GM12878 (cell line): ENCODE data around the gene NLRC5. TPM values are rescaled to one million over a fixed set of nuclear protein-coding genes. Genes with fewer than 3 reads are reported as not detected.

Source experiments
- ATAC-seq: fragments of 200-7000 bp; cut with Tn5 transposase; 3 replicates; pipeline ENCODE4 v1.9.1; 2020; ENCODE audit warnings: mild to moderate bottlenecking, moderate library complexity
- BruUV-seq: library from RNA; stranded (reverse); fragments of 400-500 nt; replicated peaks from 2 replicates; lab custom pipeline; 2021; lab: Mats Ljungman, UMichigan
- CTCF ChIA-PET: fragments of 300-600 bp; sonication (Branson Sonifier 250); formaldehyde crosslinking; extraction: SDS; loops from one replicate; lab custom pipeline; 2021; ENCODE audit warnings: inconsistent platforms; lab: Yijun Ruan, JAX
- POLR2A ChIA-PET: fragments of 350-600 bp; formaldehyde crosslinking; extraction: SDS; loops from one replicate; lab custom pipeline; 2021; ENCODE audit warnings: inconsistent platforms; lab: Charles Lee
- RAD21 ChIA-PET: fragments of 300-600 bp; sonication (Branson Sonifier 250); formaldehyde crosslinking; loops from one replicate; lab custom pipeline; 2023; ENCODE audit warnings: antibody characterized with exemption; ENCODE audit not compliant: unreplicated experiment; lab: Charles Lee
- SMC1A ChIA-PET: fragments of 300-600 bp; sonication (Branson Sonifier 250); formaldehyde crosslinking; loops from one replicate; lab custom pipeline; 2023; ENCODE audit not compliant: unreplicated experiment, uncharacterized antibody; lab: Charles Lee
- DNase-seq: peaks from one replicate; pipeline ENCODE4 v3.0.0-alpha.2; 2011; ENCODE audit warnings: low read depth, low spot score
- FAIRE-seq: peaks from 3 replicates; lab custom pipeline; 2011; peaks lifted over from hg19 to GRCh38; lab: Jason Lieb, UNC
- H2AFZ ChIP-seq: 2 replicates; pipeline ENCODE4 v1.6.0; 2011; ENCODE audit warnings: low read depth, low read length, control low read depth; ENCODE audit not compliant: control insufficient read depth
- H3K27ac ChIP-seq: 2 replicates; pipeline ENCODE4 v1.5.1; 2011; ENCODE audit warnings: control low read depth; ENCODE audit not compliant: control insufficient read depth, insufficient read depth
- H3K27me3 ChIP-seq, 2 experiments: replicated peaks in 1 of 2; 2 replicates each; pipeline versions ENCODE4 v1.6.0 to v1.6.1; 2011; ENCODE audit warnings: low read length in 1 of 2; ENCODE audit not compliant: control insufficient read depth in 2 of 2, insufficient read depth in 2 of 2
- H3K36me3 ChIP-seq, 2 experiments: 2 replicates each; pipeline ENCODE4 v1.5.1; 2011; ENCODE audit warnings: low read length in 1 of 2; ENCODE audit not compliant: control insufficient read depth in 2 of 2, insufficient read depth in 2 of 2
- H3K4me1 ChIP-seq: 2 replicates; pipeline ENCODE4 v1.6.1; 2011; ENCODE audit warnings: mild to moderate bottlenecking, low read length, moderate library complexity, mixed read lengths; ENCODE audit not compliant: control insufficient read depth, insufficient read depth
- H3K4me2 ChIP-seq: 2 replicates; pipeline ENCODE4 v1.6.0; 2011; ENCODE audit warnings: control low read depth; ENCODE audit not compliant: control insufficient read depth, insufficient read depth
- H3K4me3 ChIP-seq: fragments of 200-600 bp; sonication (generic); 2 replicates; pipeline ENCODE4 v1.5.1; 2016
- H3K79me2 ChIP-seq: 2 replicates; pipeline ENCODE4 v1.6.0; 2011; ENCODE audit warnings: low read length; ENCODE audit not compliant: control insufficient read depth, insufficient read depth
- H3K9ac ChIP-seq: 2 replicates; pipeline ENCODE4 v1.8.0; 2011; ENCODE audit warnings: low read length, control low read depth, mixed read lengths; ENCODE audit not compliant: control insufficient read depth, insufficient read depth
- H3K9me3 ChIP-seq: replicated peaks from 3 replicates; pipeline ENCODE4 v1.5.1; 2011; ENCODE audit warnings: mild to moderate bottlenecking, low read length; ENCODE audit not compliant: control insufficient read depth, insufficient read depth
- H4K20me1 ChIP-seq: 2 replicates; pipeline ENCODE4 v1.6.0; 2011; ENCODE audit not compliant: control insufficient read depth, insufficient read depth
- ESRRA ChIP-seq: IDR thresholded peaks from 2 replicates; pipeline ENCODE4 v1.6.1; 2012; ENCODE audit warnings: mild to moderate bottlenecking, low read length, improper control_type of control experiment
- FOXM1 ChIP-seq: IDR thresholded peaks from 2 replicates; pipeline ENCODE4 v1.6.1; 2012; ENCODE audit warnings: low read depth, mild to moderate bottlenecking, inconsistent platforms, low read length, moderate library complexity
- JUND ChIP-seq: IDR thresholded peaks from 2 replicates; pipeline ENCODE4 v1.6.1; 2012; ENCODE audit warnings: low read depth, mild to moderate bottlenecking, low read length, improper control_type of control experiment, moderate library complexity
- RUNX3 ChIP-seq: IDR thresholded peaks from 2 replicates; pipeline ENCODE4 v1.6.1; 2012; ENCODE audit warnings: low read length, inconsistent platforms
- SKIL ChIP-seq: fragments of 450-650 bp; IDR thresholded peaks from 2 replicates; pipeline ENCODE4 v1.6.1; 2017; ENCODE audit warnings: mild to moderate bottlenecking, low read depth, inconsistent platforms; ENCODE audit not compliant: poor library complexity, severe bottlenecking
- SREBF2 ChIP-seq: IDR thresholded peaks from 2 replicates; pipeline ENCODE4 v1.6.1; 2012; ENCODE audit warnings: mild to moderate bottlenecking, low read length
- WGBS: methylation state at CpG from one replicate; pipeline ENCODE4 v1.1.6; 2016; ENCODE audit warnings: low lambda C conversion rate; ENCODE audit not compliant: insufficient replicate concordance, insufficient coverage; ENCODE audit errors: missing lambda C conversion rate; 5-methylcytosine and 5-hydroxymethylcytosine counted together
- in situ Hi-C: fragments of 300-500 bp; cut with MboI; formaldehyde crosslinking; loops from 9 replicates; pipeline ENCODE4 v1.14.3; 2018; ENCODE audit warnings: mixed read lengths
- intact Hi-C: fragments of 100-400 bp; cut with micrococcal nuclease; formaldehyde crosslinking; loops from one replicate; pipeline ENCODE4 v1.14.2; 2022; ENCODE audit not compliant: unreplicated experiment
- polyA plus RNA-seq, 11 experiments: library from polyadenylated mRNA; depleted of rRNA in 4 of 11; unstranded in 6 of 11; stranded (reverse) in 5 of 11; fragments of >200 nt; fragmentation: Nextera tagmentation in 4 of 11; fragmentation: Illumina TruSeq in 1 of 11; extraction: Ambion mirVana in 4 of 11; extraction: Trizol in 1 of 11; gene quantifications; 1 replicate in 1 of 11; 2 replicates in 10 of 11; pipeline versions ENCODE4 v1.2.1 to v1.2.3, GENCODE V29; 2011 to 2016; ENCODE audit warnings: inconsistent platforms in 2 of 11, missing spikeins in 2 of 11, low read depth in 1 of 11
- total RNA-seq, 4 experiments: library from RNA; depleted of rRNA in 3 of 4; stranded (reverse); fragments of >200 nt in 3 of 4; fragmentation: Illumina TruSeq in 1 of 4; extraction: Trizol in 1 of 4; gene quantifications; 2 replicates each; pipeline versions ENCODE4 v1.2.1 to v1.2.3, GENCODE V29; 2013 to 2021
- TF ChIP-seq, protein P1 (sequence below): fragments of 450-650 bp; IDR thresholded peaks from 2 replicates; pipeline ENCODE4 v1.6.1; 2017; ENCODE audit warnings: borderline replicate concordance
- TF ChIP-seq, protein P2 (sequence below): fragments of 450-650 bp; IDR thresholded peaks from 2 replicates; pipeline ENCODE4 v1.6.1; 2018; ENCODE audit warnings: borderline replicate concordance, mild to moderate bottlenecking; ENCODE audit not compliant: partially characterized antibody

Gene NLRC5
- total and polyA plus RNA-seq, 10 of the 15 experiments (the other 5 are each of a cell fraction or from before 2014, with no cell fraction given) = 13.1 to 105 (median 57.3) TPM

GRCh38 chr16:57132470-57132869 is 143.1 kb downstream of the NLRC5 start (continued):
- TF ChIP-seq, protein P1, sequence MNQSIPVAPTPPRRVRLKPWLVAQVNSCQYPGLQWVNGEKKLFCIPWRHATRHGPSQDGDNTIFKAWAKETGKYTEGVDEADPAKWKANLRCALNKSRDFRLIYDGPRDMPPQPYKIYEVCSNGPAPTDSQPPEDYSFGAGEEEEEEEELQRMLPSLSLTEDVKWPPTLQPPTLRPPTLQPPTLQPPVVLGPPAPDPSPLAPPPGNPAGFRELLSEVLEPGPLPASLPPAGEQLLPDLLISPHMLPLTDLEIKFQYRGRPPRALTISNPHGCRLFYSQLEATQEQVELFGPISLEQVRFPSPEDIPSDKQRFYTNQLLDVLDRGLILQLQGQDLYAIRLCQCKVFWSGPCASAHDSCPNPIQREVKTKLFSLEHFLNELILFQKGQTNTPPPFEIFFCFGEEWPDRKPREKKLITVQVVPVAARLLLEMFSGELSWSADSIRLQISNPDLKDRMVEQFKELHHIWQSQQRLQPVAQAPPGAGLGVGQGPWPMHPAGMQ = no peak
- TF ChIP-seq JUND (no peak), SKIL (no peak), FOXM1 (no peak), RUNX3 (no peak)
- TF ChIP-seq, protein P2, sequence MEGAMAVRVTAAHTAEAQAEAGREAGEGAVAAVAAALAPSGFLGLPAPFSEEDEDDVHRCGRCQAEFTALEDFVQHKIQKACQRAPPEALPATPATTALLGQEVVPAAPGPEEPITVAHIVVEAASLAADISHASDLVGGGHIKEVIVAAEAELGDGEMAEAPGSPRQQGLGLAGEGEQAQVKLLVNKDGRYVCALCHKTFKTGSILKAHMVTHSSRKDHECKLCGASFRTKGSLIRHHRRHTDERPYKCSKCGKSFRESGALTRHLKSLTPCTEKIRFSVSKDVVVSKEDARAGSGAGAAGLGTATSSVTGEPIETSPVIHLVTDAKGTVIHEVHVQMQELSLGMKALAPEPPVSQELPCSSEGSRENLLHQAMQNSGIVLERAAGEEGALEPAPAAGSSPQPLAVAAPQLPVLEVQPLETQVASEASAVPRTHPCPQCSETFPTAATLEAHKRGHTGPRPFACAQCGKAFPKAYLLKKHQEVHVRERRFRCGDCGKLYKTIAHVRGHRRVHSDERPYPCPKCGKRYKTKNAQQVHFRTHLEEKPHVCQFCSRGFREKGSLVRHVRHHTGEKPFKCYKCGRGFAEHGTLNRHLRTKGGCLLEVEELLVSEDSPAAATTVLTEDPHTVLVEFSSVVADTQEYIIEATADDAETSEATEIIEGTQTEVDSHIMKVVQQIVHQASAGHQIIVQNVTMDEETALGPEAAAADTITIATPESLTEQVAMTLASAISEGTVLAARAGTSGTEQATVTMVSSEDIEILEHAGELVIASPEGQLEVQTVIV = no peak

DNA sequence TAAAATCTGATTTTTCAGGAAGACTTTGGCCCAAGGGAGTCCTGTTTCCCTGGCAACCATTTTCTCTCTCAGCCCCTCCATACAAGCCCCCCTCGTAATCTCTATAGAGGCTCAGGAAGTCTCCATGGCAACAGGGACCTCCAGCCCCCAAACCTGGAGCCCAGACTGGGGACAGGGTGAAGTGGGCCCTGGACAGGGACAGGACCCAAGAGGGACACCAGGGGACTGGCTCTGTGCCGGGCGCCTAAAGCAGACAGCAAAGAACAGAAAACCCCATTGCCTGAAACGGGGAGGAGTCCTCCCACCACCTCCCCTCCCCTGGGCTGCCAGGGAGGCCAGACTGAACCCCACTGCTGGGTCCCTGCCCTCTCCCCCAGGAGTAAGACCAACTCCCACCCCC is 143.7 kb downstream of the NLRC5 start:
- FAIRE-seq = no peak
- no TSS peak for BruUV-seq
- H3K36me3 ChIP-seq = no peaks in the 10 kb centered on the region
- no peak overlapping the region for H3K4me2 ChIP-seq
- no peak overlapping the region for H2AFZ ChIP-seq
- no peak overlapping the region for H3K9ac ChIP-seq
- no peaks in the 10 kb centered on the region for H3K9me3 ChIP-seq
- ChIA-PET SMC1A (no interaction called here), POLR2A (no interaction called here), CTCF (interaction anchor here (1.5 kb wide), 1 partner anchor 34 kb away, joined by 3 read pairs; no protein-coding TSS in a partner anchor), RAD21 (no interaction called here)
- WGBS = 72% methylated on average over 4 of the region's 4 CpGs
- intact Hi-C loops (no loop called here), in situ Hi-C loops (no loop called here)
- no peaks in the 10 kb centered on the region for H3K79me2 ChIP-seq
- TF ChIP-seq ESRRA (no peak), SREBF2 (no peak)
- no peaks in the 10 kb centered on the region for H4K20me1 ChIP-seq
- no peak for DNase-seq
- H3K27ac ChIP-seq = no peak overlapping the region
- H3K4me1 ChIP-seq = peaks cover 22% of the 10 kb centered on the region
- H3K27me3 ChIP-seq = no peaks in the 10 kb centered on the region
- H3K4me3 ChIP-seq = no peak overlapping the region
- ATAC-seq = no peak

Other genes starting within 250 kb of the NLRC5 start
- gene SLC12A3, start 124.3 kb upstream of the NLRC5 start, total RNA-seq (2014; rRNA removed) = 3.4 and 4.0 TPM in 2 replicates
- 2.8 and 3.5 TPM in 2 replicates for gene SLC12A3, start 124.3 kb upstream of the NLRC5 start, total RNA-seq (2014; rRNA removed; fragmentation: Illumina TruSeq; extraction: Trizol)
- 4.8 and 5.2 TPM in 2 replicates for gene SLC12A3, start 124.3 kb upstream of the NLRC5 start, total RNA-seq (2021)
- 0.05 and 0.16 TPM in 2 replicates for gene SLC12A3, start 124.3 kb upstream of the NLRC5 start, polyA plus RNA-seq (2011; rRNA removed)
- gene SLC12A3, start 124.3 kb upstream of the NLRC5 start, polyA plus RNA-seq (2014; fragmentation: Illumina TruSeq; extraction: Trizol) = 4.9 and 5.9 TPM in 2 replicates
- gene SLC12A3, start 124.3 kb upstream of the NLRC5 start, polyA plus RNA-seq (2014; fragmentation: Nextera tagmentation; extraction: Ambion mirVana) = 1 to 10 TPM in 1 of 2 experiments, under 1 TPM in 1; 0.95 to 1.0 TPM
- 5.1 and 6.3 TPM in 2 replicates for gene SLC12A3, start 124.3 kb upstream of the NLRC5 start, polyA plus RNA-seq (2014; rRNA removed)
- 1 to 10 TPM; 2.8 TPM for gene SLC12A3, start 124.3 kb upstream of the NLRC5 start, polyA plus RNA-seq (2016; fragmentation: Nextera tagmentation; extraction: Ambion mirVana)
- gene HERPUD1, start 57.4 kb upstream of the NLRC5 start, total RNA-seq (2014; rRNA removed) = 69.9 and 80.4 TPM in 2 replicates
- 102 and 107 TPM in 2 replicates for gene HERPUD1, start 57.4 kb upstream of the NLRC5 start, total RNA-seq (2014; rRNA removed; fragmentation: Illumina TruSeq; extraction: Trizol)
- gene HERPUD1, start 57.4 kb upstream of the NLRC5 start, total RNA-seq (2021) = 129 and 143 TPM in 2 replicates
- gene HERPUD1, start 57.4 kb upstream of the NLRC5 start, polyA plus RNA-seq (2011; rRNA removed) = 119 and 178 TPM in 2 replicates
- 138 and 149 TPM in 2 replicates for gene HERPUD1, start 57.4 kb upstream of the NLRC5 start, polyA plus RNA-seq (2014; fragmentation: Illumina TruSeq; extraction: Trizol)
- gene HERPUD1, start 57.4 kb upstream of the NLRC5 start, polyA plus RNA-seq (2014; fragmentation: Nextera tagmentation; extraction: Ambion mirVana) = 10 to 100 TPM; 32.6 to 68.1 TPM
- gene HERPUD1, start 57.4 kb upstream of the NLRC5 start, polyA plus RNA-seq (2014; rRNA removed) = 99.0 and 129 TPM in 2 replicates
- gene HERPUD1, start 57.4 kb upstream of the NLRC5 start, polyA plus RNA-seq (2016; fragmentation: Nextera tagmentation; extraction: Ambion mirVana) = 100 to 1,000 TPM; 204 to 212 TPM
- 1.9 and 2.3 TPM in 2 replicates for gene CETP, start 27.6 kb upstream of the NLRC5 start, total RNA-seq (2014; rRNA removed)
- 1.2 and 1.3 TPM in 2 replicates for gene CETP, start 27.6 kb upstream of the NLRC5 start, total RNA-seq (2014; rRNA removed; fragmentation: Illumina TruSeq; extraction: Trizol)
- 0.77 and 1.4 TPM in 2 replicates for gene CETP, start 27.6 kb upstream of the NLRC5 start, total RNA-seq (2021)
- 4.5 and 6.4 TPM in 2 replicates for gene CETP, start 27.6 kb upstream of the NLRC5 start, polyA plus RNA-seq (2011; rRNA removed)
- 0.90 and 1.2 TPM in 2 replicates for gene CETP, start 27.6 kb upstream of the NLRC5 start, polyA plus RNA-seq (2014; fragmentation: Illumina TruSeq; extraction: Trizol)
- 1 to 10 TPM; 2.4 to 2.9 TPM for gene CETP, start 27.6 kb upstream of the NLRC5 start, polyA plus RNA-seq (2014; fragmentation: Nextera tagmentation; extraction: Ambion mirVana)
- gene CETP, start 27.6 kb upstream of the NLRC5 start, polyA plus RNA-seq (2014; rRNA removed) = 1.4 and 1.5 TPM in 2 replicates
- gene CETP, start 27.6 kb upstream of the NLRC5 start, polyA plus RNA-seq (2016; fragmentation: Nextera tagmentation; extraction: Ambion mirVana) = 1 to 10 TPM; 2.3 to 2.9 TPM
- 13.6 and 14.5 TPM in 2 replicates for gene CPNE2, start 103.0 kb downstream of the NLRC5 start, total RNA-seq (2014; rRNA removed)
- 9.8 and 10.5 TPM in 2 replicates for gene CPNE2, start 103.0 kb downstream of the NLRC5 start, total RNA-seq (2014; rRNA removed; fragmentation: Illumina TruSeq; extraction: Trizol)
- gene CPNE2, start 103.0 kb downstream of the NLRC5 start, total RNA-seq (2021) = 13.7 and 14.5 TPM in 2 replicates
- gene CPNE2, start 103.0 kb downstream of the NLRC5 start, polyA plus RNA-seq (2011; rRNA removed) = 3.4 and 7.7 TPM in 2 replicates
- gene CPNE2, start 103.0 kb downstream of the NLRC5 start, polyA plus RNA-seq (2014; fragmentation: Illumina TruSeq; extraction: Trizol) = 16.9 and 18.5 TPM in 2 replicates
- gene CPNE2, start 103.0 kb downstream of the NLRC5 start, polyA plus RNA-seq (2014; fragmentation: Nextera tagmentation; extraction: Ambion mirVana) = 1 to 10 TPM; 4.8 to 5.6 TPM
- gene CPNE2, start 103.0 kb downstream of the NLRC5 start, polyA plus RNA-seq (2014; rRNA removed) = 22.1 and 23.5 TPM in 2 replicates
- 10 to 100 TPM in 1 of 2 experiments, 1 to 10 TPM in 1; 3.1 to 10.0 TPM for gene CPNE2, start 103.0 kb downstream of the NLRC5 start, polyA plus RNA-seq (2016; fragmentation: Nextera tagmentation; extraction: Ambion mirVana)
- gene PSME3IP1, start 196.5 kb downstream of the NLRC5 start, total RNA-seq (2014; rRNA removed) = 67.9 and 82.1 TPM in 2 replicates
- gene PSME3IP1, start 196.5 kb downstream of the NLRC5 start, total RNA-seq (2014; rRNA removed; fragmentation: Illumina TruSeq; extraction: Trizol) = 146 and 152 TPM in 2 replicates
- 101 and 104 TPM in 2 replicates for gene PSME3IP1, start 196.5 kb downstream of the NLRC5 start, total RNA-seq (2021)
- gene PSME3IP1, start 196.5 kb downstream of the NLRC5 start, polyA plus RNA-seq (2011; rRNA removed) = 114 and 117 TPM in 2 replicates
- 174 and 180 TPM in 2 replicates for gene PSME3IP1, start 196.5 kb downstream of the NLRC5 start, polyA plus RNA-seq (2014; fragmentation: Illumina TruSeq; extraction: Trizol)
- 10 to 100 TPM; 72.5 to 90.2 TPM for gene PSME3IP1, start 196.5 kb downstream of the NLRC5 start, polyA plus RNA-seq (2014; fragmentation: Nextera tagmentation; extraction: Ambion mirVana)
- 94.6 and 106 TPM in 2 replicates for gene PSME3IP1, start 196.5 kb downstream of the NLRC5 start, polyA plus RNA-seq (2014; rRNA removed)
- gene PSME3IP1, start 196.5 kb downstream of the NLRC5 start, polyA plus RNA-seq (2016; fragmentation: Nextera tagmentation; extraction: Ambion mirVana) = 100 to 1,000 TPM; 135 to 143 TPM
- gene RSPRY1, start 196.8 kb downstream of the NLRC5 start, total RNA-seq (2014; rRNA removed) = 35.0 and 37.5 TPM in 2 replicates
- 41.2 and 44.8 TPM in 2 replicates for gene RSPRY1, start 196.8 kb downstream of the NLRC5 start, total RNA-seq (2014; rRNA removed; fragmentation: Illumina TruSeq; extraction: Trizol)
- gene RSPRY1, start 196.8 kb downstream of the NLRC5 start, total RNA-seq (2021) = 38.0 and 40.5 TPM in 2 replicates
- 47.7 and 50.8 TPM in 2 replicates for gene RSPRY1, start 196.8 kb downstream of the NLRC5 start, polyA plus RNA-seq (2011; rRNA removed)
- 41.8 and 47.7 TPM in 2 replicates for gene RSPRY1, start 196.8 kb downstream of the NLRC5 start, polyA plus RNA-seq (2014; fragmentation: Illumina TruSeq; extraction: Trizol)
- 10 to 100 TPM; 18.5 to 25.1 TPM for gene RSPRY1, start 196.8 kb downstream of the NLRC5 start, polyA plus RNA-seq (2014; fragmentation: Nextera tagmentation; extraction: Ambion mirVana)
- 24.0 and 29.1 TPM in 2 replicates for gene RSPRY1, start 196.8 kb downstream of the NLRC5 start, polyA plus RNA-seq (2014; rRNA removed)
- gene RSPRY1, start 196.8 kb downstream of the NLRC5 start, polyA plus RNA-seq (2016; fragmentation: Nextera tagmentation; extraction: Ambion mirVana) = 10 to 100 TPM; 44.8 to 57.0 TPM